GM20431 (cell line): Measurements from ENCODE around the gene ZNF618.

Experiments used
- in situ Hi-C: fragments of 300-500 bp; cut with MseI, MboI; formaldehyde crosslinking; loops from one replicate; pipeline ENCODE4 v1.15.0; 2020; ENCODE audit warnings: low sequenced_read_pairs; ENCODE audit not compliant: unreplicated experiment

ZNF618 gene

DNA sequence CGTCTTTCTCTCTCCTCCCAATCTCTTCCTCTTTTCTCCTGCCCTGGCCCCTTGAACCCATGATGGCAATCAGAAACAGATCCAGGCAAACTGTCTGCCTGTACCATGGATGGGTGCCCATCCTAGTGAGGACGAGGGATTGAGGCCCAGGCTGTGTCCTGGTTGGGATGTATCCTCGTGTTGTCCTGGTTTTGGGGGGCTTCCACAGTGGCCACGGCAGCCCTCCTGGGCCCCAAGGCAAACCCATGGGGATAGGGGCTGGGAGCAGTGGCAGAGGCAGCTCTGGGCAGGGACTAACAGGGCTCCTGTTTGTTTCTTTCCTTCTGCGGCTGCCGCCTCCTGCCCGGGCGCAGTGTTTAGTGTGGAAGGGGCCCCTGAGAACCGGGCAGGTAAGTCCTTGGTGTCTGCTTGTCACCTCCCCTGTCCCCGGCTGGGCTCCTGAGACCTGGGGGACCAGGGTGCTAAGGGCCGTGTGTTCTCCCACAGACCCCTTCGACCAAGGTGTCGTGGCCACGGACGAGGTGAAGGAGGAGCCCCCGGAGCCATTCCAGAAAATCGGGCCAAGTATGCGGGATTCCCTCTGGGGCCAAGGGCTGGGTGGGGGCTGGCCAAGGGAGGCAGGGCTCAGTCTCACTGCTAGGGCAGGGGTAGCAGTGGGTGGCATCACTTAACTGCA is 132.0 kb downstream of the ZNF618 start:
- in situ Hi-C loops, result no loop called here

DNA sequence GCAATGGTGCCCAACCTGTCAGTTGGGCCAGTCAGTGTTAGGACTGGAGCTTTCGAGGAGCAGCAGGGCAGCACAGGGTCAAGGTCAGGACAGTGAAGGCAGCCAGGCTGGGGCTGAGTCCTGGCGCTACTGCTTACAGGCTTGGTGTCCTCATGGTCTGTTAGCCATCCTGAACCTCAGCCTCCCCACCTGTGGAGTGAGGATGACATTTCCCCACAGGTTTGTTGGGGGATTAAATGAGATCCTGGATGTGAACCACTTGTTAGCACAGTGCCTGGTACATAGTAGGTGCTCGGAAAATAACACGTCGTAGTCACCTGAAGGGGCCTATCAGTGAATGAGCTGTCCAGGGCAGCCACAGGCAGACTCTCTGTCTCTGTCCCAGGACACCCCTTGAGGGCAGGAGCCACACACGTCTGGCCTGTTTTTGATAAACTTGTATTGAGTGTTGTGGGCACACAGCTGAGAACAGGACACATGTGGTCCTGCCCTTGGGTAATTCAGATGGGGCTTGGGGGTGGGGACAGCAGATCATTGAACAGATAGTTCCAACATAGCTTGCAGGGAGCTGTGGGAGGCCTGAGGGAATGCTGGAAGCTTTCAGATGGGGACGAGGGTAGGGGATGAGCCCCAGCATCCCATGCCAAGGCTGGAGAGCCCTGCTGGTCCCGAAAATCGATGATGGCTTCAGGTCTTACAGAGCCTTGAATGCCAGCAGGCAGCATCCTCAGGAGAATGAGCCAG is 132.7 kb downstream of the ZNF618 start:
- in situ Hi-C loops, result no loop called here

DNA sequence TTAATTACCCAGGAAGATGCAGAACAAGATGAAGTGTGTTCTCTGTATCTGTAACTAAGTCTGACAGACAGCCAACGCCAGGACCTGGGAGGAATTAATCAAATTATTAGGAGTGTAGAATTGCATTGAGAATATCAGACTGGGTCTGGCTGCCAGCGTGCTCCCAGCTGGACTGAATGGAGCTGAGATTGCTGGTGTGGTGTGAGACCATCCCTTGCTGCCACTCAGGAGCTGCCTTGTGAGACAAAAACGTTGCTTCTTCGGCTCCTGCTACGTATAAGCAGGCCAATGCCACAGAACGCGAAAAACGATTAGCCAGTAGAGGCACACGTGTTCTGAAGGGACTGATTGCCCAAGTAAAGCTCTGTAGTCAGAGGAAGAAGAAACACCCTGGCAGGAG is 135.2 kb downstream of the ZNF618 start:
- in situ Hi-C loops, result no loop called here

DNA sequence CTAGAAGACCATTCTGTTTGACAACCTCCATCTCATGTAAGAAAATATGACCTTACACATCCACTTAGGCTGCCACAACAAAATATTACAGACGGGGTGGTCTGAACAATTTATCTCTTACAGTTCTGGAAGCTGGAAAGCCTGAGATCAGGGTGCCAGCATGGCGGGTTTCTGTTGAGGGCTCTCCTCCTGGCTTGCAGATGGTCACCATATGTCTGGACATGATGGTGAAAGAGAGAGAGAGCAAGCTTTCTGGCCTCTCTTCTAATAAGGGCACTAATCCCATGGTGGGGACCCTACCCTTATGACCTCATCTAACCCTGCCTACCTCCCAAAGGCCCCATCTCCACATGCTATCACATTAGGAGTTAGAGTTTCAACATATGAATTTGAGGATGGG is 136.0 kb downstream of the ZNF618 start:
- in situ Hi-C loops, result no loop called here

DNA sequence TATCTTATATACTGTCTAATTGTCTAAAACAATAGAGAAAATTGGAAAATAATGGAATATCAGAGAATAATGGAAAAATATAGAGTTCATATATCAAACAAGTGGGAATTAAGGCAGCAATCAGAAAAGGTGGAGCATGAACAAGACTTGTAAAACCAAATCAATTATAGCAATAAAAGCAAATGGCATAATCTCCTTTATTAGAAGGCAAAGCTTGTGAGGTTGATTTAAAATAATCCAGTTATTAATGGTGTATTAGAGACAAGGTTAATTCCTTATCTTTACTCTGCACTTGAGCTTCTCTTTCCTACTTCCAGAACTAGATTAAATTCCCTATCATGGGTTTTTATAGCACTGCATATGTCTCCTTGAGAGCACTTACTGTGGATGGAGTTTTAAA is 137.9 kb downstream of the ZNF618 start:
- in situ Hi-C loops, result no loop called here

GRCh38 chr9:114015607-114016006 is 139.5 kb downstream of the ZNF618 start:
- in situ Hi-C loops, result no loop called here

- in situ Hi-C loops, result no loop called here
Measured at GRCh38 chr9:114016101-114016500, 140.0 kb downstream of the ZNF618 start.

DNA sequence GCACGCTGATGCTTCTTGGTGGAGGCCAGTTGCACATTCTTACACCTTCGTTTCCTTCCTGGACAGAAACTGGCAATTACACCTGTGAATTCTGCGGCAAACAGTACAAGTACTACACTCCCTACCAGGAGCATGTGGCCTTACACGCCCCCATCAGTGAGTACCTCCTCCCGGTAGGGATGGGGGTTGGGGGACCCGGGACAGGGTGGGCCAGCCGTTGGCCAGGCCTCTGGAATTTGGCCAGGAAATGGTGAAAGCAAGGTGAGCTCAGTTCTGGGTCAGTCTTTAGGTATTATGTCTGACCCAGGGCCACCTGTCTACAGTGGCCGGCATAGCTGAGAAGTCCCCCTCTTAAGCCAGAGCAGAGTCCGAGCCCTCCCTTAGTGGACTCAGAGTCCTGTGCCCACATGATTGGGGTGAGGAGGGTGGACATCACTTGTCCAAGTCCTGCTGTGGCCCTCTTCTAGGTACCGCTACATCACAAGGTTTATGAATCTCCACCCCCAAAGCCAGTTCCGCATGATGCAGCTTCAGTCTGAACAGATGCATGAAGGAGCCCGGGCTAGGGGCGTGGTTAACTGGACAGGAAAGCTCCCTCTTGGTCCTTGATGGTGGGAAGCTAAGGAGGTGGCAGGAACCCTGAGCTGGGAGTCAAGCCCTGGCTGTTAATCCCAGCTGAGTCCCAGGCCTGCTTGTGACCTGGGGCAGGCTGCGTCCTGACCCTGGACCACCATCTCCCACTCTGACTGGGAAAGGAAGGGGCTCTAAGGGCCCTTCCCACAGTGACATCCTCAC is 140.7 kb downstream of the ZNF618 start:
- in situ Hi-C loops, result no loop called here

DNA sequence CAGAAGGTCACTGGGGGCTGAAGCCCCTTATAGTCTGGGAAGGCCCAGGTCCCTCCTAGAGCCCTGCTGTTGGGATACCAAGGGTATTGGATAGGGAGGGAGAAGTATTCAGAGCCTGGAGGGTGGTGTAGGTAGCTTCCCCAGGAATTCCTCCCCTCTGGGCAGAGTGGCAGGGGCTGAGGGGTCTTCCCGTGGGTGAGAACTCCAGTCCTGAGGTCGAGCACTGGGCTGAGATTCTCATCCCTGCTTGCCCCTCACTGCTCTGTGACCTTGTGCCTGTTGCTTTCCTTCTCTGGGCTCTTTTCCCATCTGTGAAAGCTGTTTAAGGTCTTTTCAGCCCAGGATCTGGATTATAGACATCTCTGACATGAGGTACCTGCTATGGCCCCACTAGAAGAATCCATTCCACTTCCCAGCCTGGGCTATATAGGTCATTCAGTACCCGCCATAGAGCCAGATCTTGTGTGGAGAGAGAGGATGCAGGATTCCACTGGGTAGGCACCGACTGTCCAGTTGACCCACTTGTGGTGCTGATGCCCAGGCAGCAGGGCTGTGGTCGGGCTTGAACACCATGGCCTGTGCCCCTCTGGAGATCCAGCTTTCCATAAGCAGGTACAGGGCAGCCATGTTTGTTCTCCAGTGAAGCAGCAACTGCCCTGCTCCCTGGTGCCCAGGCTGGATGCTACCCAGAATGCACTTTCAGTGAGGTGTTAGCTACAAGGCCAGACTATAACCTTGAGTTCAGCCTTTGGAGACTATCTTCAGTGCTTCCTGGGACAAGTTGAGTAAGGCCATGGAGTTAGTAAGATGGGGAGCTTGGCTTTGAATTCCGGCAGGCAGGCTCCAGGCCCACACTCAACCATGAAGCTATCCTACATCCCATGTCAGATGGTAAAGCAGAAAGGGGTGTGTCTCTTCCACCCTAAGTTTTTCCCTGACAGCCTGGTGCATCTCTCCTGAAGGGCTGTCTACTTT is 141.9 kb downstream of the ZNF618 start:
- in situ Hi-C loops, result no loop called here

- in situ Hi-C loops, result no loop called here
Measured at GRCh38 chr9:114021578-114021977, 145.5 kb downstream of the ZNF618 start.

DNA sequence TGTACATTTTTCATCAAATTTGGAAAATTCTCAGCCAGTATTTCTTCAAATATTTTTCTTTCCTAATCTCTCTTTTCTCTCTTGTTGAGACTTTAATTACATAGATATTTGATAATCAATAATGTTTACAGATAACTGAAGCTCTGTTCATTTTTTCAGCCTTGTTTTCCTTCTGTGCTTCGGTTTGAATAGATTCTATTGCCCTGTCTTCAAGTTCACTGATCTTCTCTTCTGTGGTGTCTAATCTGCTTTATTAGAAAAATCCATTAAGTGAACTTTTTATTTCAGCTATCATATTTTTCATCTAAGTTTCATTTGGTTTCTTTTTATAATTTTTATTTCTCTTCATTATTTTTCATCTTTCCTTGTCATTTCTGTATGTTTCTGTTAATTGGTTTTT is 147.9 kb downstream of the ZNF618 start:
- in situ Hi-C loops, result no loop called here

DNA sequence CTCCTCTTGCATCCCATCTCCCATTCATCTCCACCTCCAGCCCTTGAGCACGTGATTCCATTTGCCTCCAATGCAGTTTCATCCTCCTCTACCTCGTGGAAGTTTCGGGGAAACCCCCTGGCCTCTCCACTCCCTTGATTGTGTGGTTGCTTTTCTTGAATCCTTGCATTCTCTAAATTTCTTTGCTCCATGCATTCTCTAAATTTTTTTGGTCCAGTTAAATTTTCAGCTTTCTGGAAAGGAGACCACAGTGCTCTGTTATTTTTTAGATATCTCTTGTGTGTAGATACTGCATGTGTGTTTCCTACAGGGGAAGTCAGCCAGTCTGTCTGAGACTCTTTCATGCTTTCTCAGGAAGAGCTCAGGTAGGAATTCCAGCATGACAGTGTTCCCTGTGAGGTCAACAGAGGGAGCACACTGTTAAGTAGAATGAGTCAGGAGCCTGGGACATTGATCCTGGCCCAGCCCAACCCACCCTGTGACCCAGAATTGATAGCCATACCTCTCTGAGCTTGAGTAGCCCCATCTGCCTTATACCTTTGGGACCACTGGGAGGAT is 149.2 kb downstream of the ZNF618 start:
- in situ Hi-C loops, result no loop called here

DNA sequence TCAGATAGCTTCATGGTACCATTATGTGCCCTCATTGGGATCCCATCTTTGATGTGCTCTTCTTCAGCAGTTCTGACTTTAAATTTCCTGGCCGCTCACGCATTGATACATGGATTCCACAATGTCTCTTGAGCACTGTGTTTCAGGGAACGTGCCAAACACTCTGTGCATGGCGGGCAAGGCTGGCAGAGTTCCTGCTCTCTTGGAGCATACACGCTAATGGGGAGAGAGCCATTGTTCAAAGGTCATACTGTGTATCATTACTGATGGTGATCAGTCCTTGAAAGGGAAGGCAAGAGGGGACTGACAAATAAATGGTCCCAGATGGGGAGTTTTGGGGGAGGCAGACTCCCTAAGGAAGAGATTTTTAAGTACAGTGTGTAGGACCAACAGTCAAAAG is 149.7 kb downstream of the ZNF618 start:
- in situ Hi-C loops, result no loop called here

DNA sequence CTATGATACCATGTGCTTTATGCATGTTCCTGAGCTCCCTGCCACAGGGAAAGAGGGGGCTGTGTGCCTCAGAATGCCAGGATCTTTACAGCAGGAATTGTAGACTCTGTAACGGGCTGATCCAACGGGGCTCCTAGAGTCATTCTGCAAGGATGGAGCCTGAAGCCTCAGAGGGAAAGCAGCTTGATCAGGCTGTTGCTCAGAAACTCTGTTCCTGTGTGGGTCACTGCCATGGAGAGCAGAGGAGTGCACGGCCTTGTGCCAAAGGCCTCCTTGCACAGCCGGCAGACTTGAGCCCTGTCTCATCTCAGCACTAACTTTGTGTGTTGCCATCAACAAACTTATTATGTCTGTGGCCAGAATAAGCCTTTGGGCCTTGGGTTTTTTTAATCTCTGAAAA is 150.2 kb downstream of the ZNF618 start:
- in situ Hi-C loops, result no loop called here

GRCh38 chr9:114027159-114027862 is 151.2 kb downstream of the ZNF618 start:
- in situ Hi-C loops, result no loop called here

- in situ Hi-C loops, result no loop called here
Measured at GRCh38 chr9:114027863-114028465, 151.9 kb downstream of the ZNF618 start.

DNA sequence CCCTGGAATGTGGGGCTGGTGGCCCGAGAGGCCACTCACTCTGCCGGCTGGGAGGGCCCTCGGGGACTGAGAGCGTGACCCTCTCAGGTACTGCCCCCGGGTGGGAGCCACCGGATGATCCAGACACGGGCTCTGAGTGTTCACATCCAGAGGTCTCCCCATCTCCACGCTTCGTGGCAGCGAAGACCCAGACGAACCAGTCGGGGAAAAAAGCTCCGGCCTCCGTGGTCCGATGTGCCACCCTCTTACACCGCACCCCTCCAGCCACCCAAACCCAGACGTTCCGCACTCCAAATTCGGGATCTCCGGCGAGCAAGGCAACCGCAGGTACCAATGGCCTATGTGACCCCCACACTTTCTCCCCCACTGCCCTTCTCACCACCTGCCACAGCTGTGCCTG is 152.5 kb downstream of the ZNF618 start:
- in situ Hi-C loops, result no loop called here

DNA sequence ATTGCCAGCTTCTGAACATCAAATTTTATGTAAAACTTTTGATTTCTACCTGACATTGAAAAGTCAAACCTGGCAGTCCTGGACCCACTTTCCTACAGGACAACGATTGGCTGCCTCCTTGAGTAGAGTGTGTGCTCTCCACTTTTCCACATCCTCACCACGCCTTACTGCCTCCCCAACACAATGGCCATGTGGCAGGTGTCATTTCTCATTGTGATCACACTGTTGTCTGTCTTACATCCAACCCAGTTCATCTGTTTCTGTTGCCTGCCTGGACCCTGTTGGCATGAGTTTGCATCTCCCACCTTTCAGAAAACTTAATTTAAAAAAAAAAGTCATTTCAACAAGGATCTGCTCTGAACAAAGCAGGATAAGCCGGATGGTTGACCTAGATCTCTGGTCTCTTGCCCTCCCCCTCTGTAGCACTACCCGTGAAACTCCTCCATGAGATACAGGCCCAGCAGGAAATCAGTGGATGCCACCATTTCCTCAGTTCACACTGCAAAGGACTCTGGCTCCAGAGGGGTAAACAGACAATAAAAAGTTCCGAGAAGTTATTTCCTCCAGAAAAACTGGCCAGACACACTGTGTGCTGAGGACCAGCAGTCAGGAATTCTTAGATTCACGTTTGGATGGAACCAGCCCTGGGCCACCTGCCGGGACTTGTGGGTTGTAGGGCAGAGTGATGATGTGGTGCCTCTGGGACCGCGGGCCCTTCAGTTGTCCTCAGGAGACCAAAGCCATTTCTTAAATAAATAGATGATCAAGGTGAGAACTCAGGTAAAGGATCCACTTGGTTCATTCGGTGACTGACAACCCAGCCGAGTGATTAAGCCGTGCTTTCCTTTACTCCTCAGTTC is 153.4 kb downstream of the ZNF618 start:
- in situ Hi-C loops, result no loop called here
